Suprapubic skin (tissue), 4 donors: ENCODE results near the gene TAF9B. TPM values are rescaled to one million over a fixed set of nuclear protein-coding genes. Genes with fewer than 3 reads are reported as not detected.

Source experiments
- DNase-seq, 2 donors: peaks; one replicate each; pipeline ENCODE4 v3.0.0-alpha.2; 2019; ENCODE audit warnings: low spot score in 2 of 2
- H3K27ac ChIP-seq: fragments of 200-600 bp; sonication (generic); one replicate; pipeline ENCODE4 v1.5.1; 2019
- H3K27me3 ChIP-seq: fragments of 200-600 bp; sonication (generic); one replicate; pipeline ENCODE4 v1.5.1; 2019
- H3K36me3 ChIP-seq: fragments of 200-600 bp; sonication (generic); one replicate; pipeline ENCODE4 v1.5.1; 2019
- H3K4me1 ChIP-seq: fragments of 200-600 bp; sonication (generic); one replicate; pipeline ENCODE4 v1.5.1; 2019
- H3K4me3 ChIP-seq: fragments of 200-600 bp; sonication (generic); one replicate; pipeline ENCODE4 v1.5.1; 2019; ENCODE audit warnings: mild to moderate bottlenecking
- H3K9me3 ChIP-seq: fragments of 200-600 bp; sonication (generic); one replicate; pipeline ENCODE4 v1.5.1; 2019
- CTCF ChIP-seq, 2 donors: fragments of 200-600 bp in 1 of 2; fragments of 450-650 bp in 1 of 2; sonication (generic) in 1 of 2; IDR thresholded peaks; one replicate each; pipeline ENCODE4 v1.5.1; 2016 to 2019; ENCODE audit warnings: antibody characterized with exemption in 2 of 2, mild to moderate bottlenecking in 1 of 2, moderate library complexity in 1 of 2
- EP300 ChIP-seq: sonication (generic); formaldehyde crosslinking; IDR thresholded peaks from one replicate; pipeline ENCODE4 v1.6.1; 2017; ENCODE audit warnings: antibody characterized with exemption
- POLR2A ChIP-seq, 2 donors: fragments of 450-650 bp; IDR thresholded peaks; one replicate each; pipeline ENCODE4 v1.6.1; 2017; ENCODE audit warnings: antibody characterized with exemption in 2 of 2, mild to moderate bottlenecking in 2 of 2, moderate library complexity in 2 of 2
- POLR2AphosphoS5 ChIP-seq, 3 donors: sonication (generic); formaldehyde crosslinking; IDR thresholded peaks; one replicate each; pipeline ENCODE4 v1.6.1; 2017; ENCODE audit warnings: antibody characterized with exemption in 3 of 3
- WGBS: methylation state at CpG from one replicate; pipeline ENCODE4 v1.1.5; 2018; 5-methylcytosine and 5-hydroxymethylcytosine counted together
- total RNA-seq, 4 donors: library from RNA; depleted of rRNA; stranded (reverse); fragments of >200 nt; gene quantifications; one replicate each; pipeline ENCODE4 v1.1.0, GENCODE V29; 2016

Gene TAF9B
- total RNA-seq, 4 donors from 2014 or later = 8.9 to 14.2 (median 10.7) TPM

GRCh38 chrX:78105944-78106650 lies 33.4 kb downstream of the TAF9B start:
- DNase-seq = no peak
- WGBS = 65% methylated on average over 11 of the region's 11 CpGs
- Histone ChIP-seq H3K4me3 (peak overlapping the region; percentile 70), H3K27ac (no peak overlapping the region), H3K36me3 (no peaks in the 10 kb centered on the region), H3K4me1 (peaks cover 39% of the 10 kb centered on the region), H3K9me3 (no peaks in the 10 kb centered on the region), H3K27me3 (no peaks in the 10 kb centered on the region)
- TF ChIP-seq POLR2AphosphoS5 (IDR thresholded peaks at IDR 0.05) (no peak), CTCF (IDR thresholded peaks at IDR 0.05) (no peak), POLR2A (IDR thresholded peaks at IDR 0.05) (no peak), EP300 (no peak)

- TF ChIP-seq POLR2A (IDR thresholded peaks at IDR 0.05) = no peak
- no peak for TF ChIP-seq CTCF (IDR thresholded peaks at IDR 0.05)
- TF ChIP-seq POLR2AphosphoS5 (IDR thresholded peaks at IDR 0.05) = no peak
- no peak for TF ChIP-seq EP300
- no peaks in the 10 kb centered on the region for H3K27me3 ChIP-seq
- peaks cover 39% of the 10 kb centered on the region for H3K4me1 ChIP-seq
- H3K9me3 ChIP-seq = no peaks in the 10 kb centered on the region
- H3K4me3 ChIP-seq = peak overlapping the region; percentile 70
- peak overlapping the region; percentile 96 for H3K27ac ChIP-seq
- WGBS = 34% methylated on average over 27 of the region's 27 CpGs
- H3K36me3 ChIP-seq = no peaks in the 10 kb centered on the region
- DNase-seq = peak; percentile 68 to 69
Observed at GRCh38 chrX:78104447-78105176, 34.8 kb downstream of the TAF9B start.

- TF ChIP-seq POLR2A (IDR thresholded peaks at IDR 0.05) = peak; percentile 20 to 84
- TF ChIP-seq CTCF (IDR thresholded peaks at IDR 0.05) = no peak
- TF ChIP-seq POLR2AphosphoS5 (IDR thresholded peaks at IDR 0.05) = peak in 2 of 3 donors; percentile 58 to 64
- peak; percentile 42 for TF ChIP-seq EP300
- Histone ChIP-seq H3K4me1 (peaks cover 32% of the 10 kb centered on the region), H3K27ac (peak within 1 kb of the TSS; percentile 96), H3K9me3 (no peaks in the 10 kb centered on the region), H3K36me3 (no peaks in the 10 kb centered on the region), H3K27me3 (no peaks in the 10 kb centered on the region), H3K4me3 (peak within 1 kb of the TSS; percentile 70)
- peak; percentile 95 to 97 for DNase-seq
- 48% methylated on average over 27 of the region's 72 CpGs for WGBS
Observed at GRCh38 chrX:78103623-78104446, 35.6 kb downstream of the TAF9B start, which contains the start of gene PGK1. TSS of gene PGK1 (plus strand) at chrX:78104248. CDS start at chrX:78104341, 93 bp downstream.

- H3K27me3 ChIP-seq = no peaks in the 10 kb centered on the region
- H3K4me1 ChIP-seq = peaks cover 25% of the 10 kb centered on the region
- 81% methylated on average over 23 of the region's 23 CpGs for WGBS
- peak overlapping the region; percentile 96 for H3K27ac ChIP-seq
- TF ChIP-seq POLR2AphosphoS5 (IDR thresholded peaks at IDR 0.05) (no peak), POLR2A (IDR thresholded peaks at IDR 0.05) (no peak), CTCF (IDR thresholded peaks at IDR 0.05) (no peak), EP300 (no peak)
- H3K9me3 ChIP-seq = no peaks in the 10 kb centered on the region
- H3K36me3 ChIP-seq = no peaks in the 10 kb centered on the region
- DNase-seq = no peak
- peak overlapping the region; percentile 70 for H3K4me3 ChIP-seq
Observed at GRCh38 chrX:78103001-78103622, 36.3 kb downstream of the TAF9B start.
